ENCODE measurements around the gene TSPAN5. TPM values are rescaled to one million over a fixed set of nuclear protein-coding genes. Genes with fewer than 3 reads are reported as not detected.

TSPAN5 gene
- total RNA-seq, 1 donor from 2014 or later: 71.4 TPM

GRCh38 chr4:98522062-98522461 is 136.3 kb downstream of the TSPAN5 start:
- DNase-seq (ENCODE audit: low read depth in 2 of 2): peak in 1 of 2 donors; percentile 22

GRCh38 chr4:98521486-98521885 is 136.9 kb downstream of the TSPAN5 start:
- DNase-seq (ENCODE audit: low read depth in 2 of 2): no peak

DNA sequence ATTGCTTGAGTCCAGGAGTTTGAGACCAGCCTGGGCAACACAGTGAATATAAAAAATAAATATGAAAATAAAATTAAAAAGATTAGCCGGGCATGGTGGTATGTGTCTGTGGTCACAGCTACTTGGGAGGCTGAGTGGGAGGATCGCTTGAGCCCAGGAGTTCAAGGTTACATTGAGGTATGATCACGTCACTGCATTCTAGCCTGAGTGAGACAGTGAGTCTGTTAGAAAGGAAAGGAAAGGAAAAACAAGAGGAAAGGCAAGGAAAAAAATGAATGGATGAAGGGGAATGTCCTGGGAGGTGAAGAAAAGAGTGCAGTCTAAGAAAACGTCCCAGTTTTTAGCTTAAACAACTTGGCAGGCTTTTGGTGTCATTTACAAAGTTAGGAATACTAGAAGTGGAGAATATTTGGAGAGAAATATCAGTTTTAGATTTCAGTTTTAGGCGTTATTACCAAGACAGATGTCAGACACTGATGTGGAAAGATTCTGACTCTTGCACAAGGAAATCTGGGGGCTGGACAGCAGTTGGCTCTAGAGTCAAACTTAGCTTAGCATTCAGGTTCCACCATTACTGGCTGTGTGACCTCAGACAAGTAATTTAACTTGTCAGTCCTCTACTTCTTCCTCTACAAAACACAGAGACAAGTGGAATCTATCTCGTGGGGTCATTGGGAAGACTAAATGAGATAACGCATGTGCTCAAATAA is 139.0 kb downstream of the TSPAN5 start:
- DNase-seq (ENCODE audit: low read depth in 2 of 2): no peak

DNA sequence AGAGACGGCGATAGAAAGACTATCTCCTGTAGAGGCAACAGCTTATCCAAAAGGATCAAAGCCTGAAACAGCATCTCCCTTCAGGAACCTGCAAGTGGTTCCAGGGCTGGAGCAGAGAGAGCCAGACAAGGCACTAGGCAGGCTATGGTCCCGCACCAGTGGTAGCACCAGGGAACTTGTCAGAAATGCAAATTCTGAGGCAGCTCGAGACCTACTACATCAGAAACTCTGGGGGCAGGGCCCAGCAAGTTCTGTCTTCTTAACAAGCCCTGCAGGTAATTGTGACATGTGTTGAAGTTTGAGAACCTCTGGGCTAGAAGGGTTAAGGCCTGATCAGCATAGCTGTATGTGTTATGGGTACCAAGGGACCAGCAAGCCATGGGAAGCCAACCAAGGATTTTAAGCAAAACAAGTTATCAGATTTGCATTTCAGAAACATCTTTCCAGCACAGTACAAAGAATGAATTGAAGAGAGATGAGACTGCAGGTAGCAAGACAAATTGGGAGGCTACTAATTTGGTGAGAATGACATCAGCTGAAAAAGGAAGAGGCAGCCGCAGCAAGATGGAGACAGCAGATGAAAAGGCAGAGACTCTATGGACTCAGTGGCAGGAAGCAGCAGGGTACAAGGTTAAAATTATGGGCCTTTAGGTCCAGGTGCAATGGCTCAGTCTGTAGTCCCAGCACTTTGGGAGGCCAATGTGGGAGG is 139.7 kb downstream of the TSPAN5 start:
- DNase-seq (ENCODE audit: low read depth in 2 of 2): no peak

- no peak for DNase-seq (ENCODE audit: low read depth in 2 of 2)
These were observed 141.0 kb downstream of the TSPAN5 start for GRCh38 chr4:98517218-98518021.

DNA sequence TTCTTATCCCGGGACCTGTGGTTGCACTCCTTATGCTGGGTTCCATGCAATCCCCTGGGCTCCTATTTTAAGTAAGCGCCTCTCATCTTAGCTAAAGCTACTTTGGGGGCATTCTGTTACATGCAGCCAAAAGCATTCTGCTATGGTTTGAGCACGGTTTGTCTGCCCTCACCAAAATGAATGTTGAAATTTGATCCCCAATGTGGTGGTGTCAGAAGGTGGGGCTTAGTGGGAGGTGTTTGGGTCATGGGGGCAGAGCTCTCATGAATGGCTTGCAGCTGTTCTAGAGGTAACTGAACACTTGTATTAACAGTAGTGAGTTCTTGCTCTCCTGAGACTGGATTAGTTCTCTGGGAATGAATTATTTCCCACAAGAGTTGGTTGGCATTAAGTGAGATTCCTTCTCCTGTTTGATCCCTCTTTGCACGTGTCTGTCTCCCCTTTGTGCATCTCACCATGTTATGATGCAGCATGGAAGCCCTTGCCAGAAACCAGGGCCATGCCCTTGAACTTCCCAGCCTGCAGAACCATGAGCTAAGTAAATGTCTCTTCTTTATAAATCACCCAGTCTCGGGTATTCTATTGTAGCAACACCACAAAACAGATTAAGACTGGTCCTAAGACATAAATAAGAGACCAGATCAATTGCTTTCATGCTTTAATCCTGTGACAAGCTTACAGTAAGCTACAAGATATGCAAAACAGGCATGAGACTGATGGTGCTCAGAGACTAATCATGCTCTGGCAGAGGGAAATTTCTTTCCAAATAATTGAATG is 141.8 kb downstream of the TSPAN5 start:
- DNase-seq (ENCODE audit: low read depth in 2 of 2): no peak

DNA sequence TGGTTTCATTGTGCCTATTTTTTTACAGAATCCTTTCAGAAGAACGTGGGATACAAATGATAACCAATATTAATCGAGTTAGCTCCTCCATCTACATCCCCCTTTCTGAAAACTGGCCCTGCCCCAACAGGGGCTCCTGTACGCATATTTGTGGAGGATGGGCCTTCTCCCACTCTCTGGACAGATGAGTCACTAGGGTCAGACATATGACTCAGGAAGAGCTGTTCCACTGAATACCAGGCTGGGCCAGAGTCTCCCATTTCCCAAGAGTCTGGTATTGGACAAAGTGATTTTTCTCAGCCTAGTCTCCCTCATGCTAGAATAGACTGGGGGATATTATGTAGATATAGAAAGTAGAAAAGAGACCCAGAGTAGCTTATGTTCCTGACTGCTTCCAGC is 142.4 kb downstream of the TSPAN5 start:
- peak; percentile 30 to 85 for DNase-seq (ENCODE audit: low read depth in 2 of 2)

DNA sequence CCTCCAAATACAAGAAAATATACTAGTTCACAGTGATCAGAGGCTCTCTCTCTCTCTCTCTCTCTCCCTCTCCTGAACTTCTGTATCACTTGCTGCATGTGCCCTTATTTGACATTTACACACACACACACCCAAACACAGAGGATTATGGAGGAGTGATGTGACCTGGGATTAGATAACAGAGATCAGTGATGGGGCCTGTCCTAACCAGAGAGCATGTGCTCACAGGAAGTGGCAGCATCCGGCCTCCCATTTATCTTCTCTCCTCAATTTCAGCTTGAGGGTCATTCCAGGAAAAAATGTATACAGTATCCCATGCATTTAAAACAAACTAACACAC is 143.0 kb downstream of the TSPAN5 start:
- peak in 1 of 2 donors; percentile 35 for DNase-seq (ENCODE audit: low read depth in 2 of 2)

DNA sequence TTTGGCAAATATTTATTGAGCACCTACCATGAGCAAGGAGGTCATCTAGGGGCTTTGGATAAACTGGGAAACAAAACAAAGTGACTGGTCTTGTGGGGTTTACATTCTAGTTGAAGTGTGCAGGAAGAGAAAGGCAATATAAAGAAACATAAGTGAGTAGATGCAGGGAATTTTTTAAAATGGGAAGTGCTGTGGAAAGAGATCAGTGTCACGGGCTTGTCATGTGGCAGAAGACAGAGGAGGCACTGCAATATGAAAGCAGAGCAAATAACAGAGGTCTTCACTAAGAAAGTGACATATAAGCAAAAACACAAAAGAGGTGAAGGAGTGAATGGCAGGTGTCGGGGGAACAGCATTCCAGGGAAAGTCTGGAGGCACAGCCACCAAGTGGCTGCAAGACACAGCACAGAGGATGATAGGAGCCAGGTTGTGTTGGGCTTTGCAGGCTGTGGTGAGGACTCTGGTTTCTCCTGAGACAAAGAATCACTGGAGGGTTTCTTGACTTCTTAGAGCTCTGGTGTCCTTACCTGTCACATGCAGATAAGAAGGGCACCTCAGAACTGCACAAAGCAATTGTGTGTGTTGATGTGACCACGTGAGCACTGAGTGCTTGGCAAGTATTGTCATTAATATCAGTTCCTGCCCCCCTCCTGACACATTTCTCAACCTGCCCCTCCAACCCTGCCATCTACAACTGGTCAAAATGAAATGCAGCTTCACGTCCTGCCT is 143.5 kb downstream of the TSPAN5 start:
- no peak for DNase-seq (ENCODE audit: low read depth in 2 of 2)

GRCh38 chr4:98512918-98513317 is 145.5 kb downstream of the TSPAN5 start:
- no peak for DNase-seq (ENCODE audit: low read depth in 2 of 2)

- DNase-seq (ENCODE audit: low read depth in 2 of 2): no peak
These were observed 147.5 kb downstream of the TSPAN5 start for GRCh38 chr4:98510757-98511517.

GRCh38 chr4:98510340-98510739 is 148.1 kb downstream of the TSPAN5 start:
- DNase-seq (ENCODE audit: low read depth in 2 of 2): no peak

- DNase-seq (ENCODE audit: low read depth in 2 of 2): no peak
These were observed 148.7 kb downstream of the TSPAN5 start for GRCh38 chr4:98509721-98510120.

GRCh38 chr4:98508829-98509598 is 149.4 kb downstream of the TSPAN5 start:
- no peak for DNase-seq (ENCODE audit: low read depth in 2 of 2)

GRCh38 chr4:98508248-98508647 is 150.2 kb downstream of the TSPAN5 start:
- DNase-seq (ENCODE audit: low read depth in 2 of 2): no peak

GRCh38 chr4:98507299-98507698 is 151.1 kb downstream of the TSPAN5 start:
- no peak for DNase-seq (ENCODE audit: low read depth in 2 of 2)

DNA sequence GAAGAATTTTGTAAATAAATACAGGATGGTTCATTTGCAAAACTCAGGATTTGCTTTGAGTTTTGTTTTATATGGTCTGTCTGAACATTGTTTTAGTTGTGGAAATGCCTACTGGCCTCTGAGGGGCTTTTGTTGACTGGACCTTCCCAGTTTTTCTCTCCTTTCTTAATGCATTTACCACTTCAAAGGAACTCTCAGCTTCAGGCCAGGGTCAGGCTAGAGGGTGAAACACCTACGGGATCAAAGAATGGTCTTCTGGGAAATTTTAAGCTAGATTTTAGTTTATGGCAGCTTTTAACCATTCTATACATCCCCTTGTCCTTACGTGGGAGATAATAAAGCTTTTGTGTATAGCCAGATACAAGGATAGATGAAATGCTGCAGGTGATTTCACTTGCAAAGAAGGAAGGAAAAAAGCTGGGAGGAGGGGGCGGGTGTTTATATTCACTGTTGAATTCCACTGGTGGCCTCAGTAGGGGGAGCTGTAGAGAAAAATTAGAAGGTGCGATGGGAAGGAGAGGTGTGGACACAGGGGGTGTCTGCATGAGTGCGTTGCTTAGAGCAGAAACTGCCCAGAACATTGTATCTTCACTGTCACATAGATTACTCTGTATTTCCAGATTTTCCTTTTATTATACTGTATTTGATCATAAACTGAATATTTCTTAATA is 151.8 kb downstream of the TSPAN5 start:
- DNase-seq (ENCODE audit: low read depth in 2 of 2): peak in 1 of 2 donors; percentile 46

DNA sequence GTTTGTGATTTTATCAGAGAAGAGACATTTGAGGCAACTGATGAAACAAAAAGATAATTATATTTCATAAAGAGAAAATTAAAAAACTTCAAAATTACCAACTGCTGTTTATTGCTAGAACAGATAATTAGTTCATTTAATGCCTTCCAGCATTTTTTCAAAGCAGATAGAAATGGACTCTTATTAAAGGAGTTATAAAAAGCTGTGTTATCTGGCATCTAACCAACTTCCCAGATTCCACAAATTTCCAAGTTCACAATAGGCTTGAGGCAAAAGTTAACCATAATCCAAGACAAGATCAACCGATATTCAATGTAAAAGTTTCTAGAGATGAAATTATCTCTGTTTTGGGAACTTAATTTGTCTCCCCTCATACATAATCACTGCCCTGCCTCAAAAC is 152.4 kb downstream of the TSPAN5 start:
- DNase-seq (ENCODE audit: low read depth in 2 of 2): no peak

DNA sequence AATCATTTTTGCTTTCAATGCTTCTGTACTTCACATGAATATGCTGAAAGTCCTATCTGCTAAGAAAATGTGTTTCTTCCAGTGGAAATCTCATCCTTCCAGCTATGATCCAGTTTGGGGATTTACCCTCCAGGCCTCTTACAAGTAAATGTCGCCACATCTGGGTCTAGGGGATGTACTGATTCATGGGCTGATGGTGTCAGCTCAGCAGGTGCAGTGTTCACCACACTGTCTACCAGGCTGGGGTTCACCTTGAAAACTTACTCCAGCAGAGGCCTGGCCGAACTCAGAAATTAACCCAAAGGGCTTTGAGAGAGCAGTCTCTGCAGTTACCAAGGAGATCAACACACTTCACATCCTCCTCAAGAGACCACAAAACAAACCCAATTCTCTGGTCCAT is 154.3 kb downstream of the TSPAN5 start:
- no peak for DNase-seq (ENCODE audit: low read depth in 2 of 2)

Measured in dermis microvascular lymphatic vessel endothelial cell (primary cell).